GM12865 (cell line): ENCODE results near the gene RRAS.

Source experiments
- DNase-seq: peaks from one replicate; pipeline ENCODE4 v3.0.0; 2010; ENCODE audit warnings: low read depth
- H3K4me3 ChIP-seq: 2 replicates; pipeline ENCODE4 v1.5.1; 2011; ENCODE audit warnings: mild to moderate bottlenecking, low read depth, low read length, control low read depth
- CTCF ChIP-seq: IDR thresholded peaks from 2 replicates; pipeline ENCODE4 v1.5.1; 2011; ENCODE audit warnings: low read length, control low read depth, low read depth, inconsistent platforms; ENCODE audit not compliant: insufficient read depth; ENCODE audit errors: missing control alignments

RRAS gene

GRCh38 chr19:49599378-49600295 lies 40.3 kb downstream of the RRAS start:
- DNase-seq = no peak
- no peak for TF ChIP-seq CTCF
- H3K4me3 ChIP-seq = no peak overlapping the region

GRCh38 chr19:49597703-49597974 lies 42.3 kb downstream of the RRAS start:
- TF ChIP-seq CTCF = no peak
- H3K4me3 ChIP-seq = no peak overlapping the region
- DNase-seq = no peak

- H3K4me3 ChIP-seq = no peak overlapping the region
- no peak for DNase-seq
- TF ChIP-seq CTCF = no peak
These were observed 42.8 kb downstream of the RRAS start for GRCh38 chr19:49596954-49597702.

- DNase-seq = no peak
- no peak for TF ChIP-seq CTCF
- no peak overlapping the region for H3K4me3 ChIP-seq
These were observed 43.5 kb downstream of the RRAS start for GRCh38 chr19:49596407-49596806.

GRCh38 chr19:49595819-49596404 lies 44.0 kb downstream of the RRAS start:
- H3K4me3 ChIP-seq = no peak overlapping the region
- no peak for TF ChIP-seq CTCF
- DNase-seq = no peak

- no peak for DNase-seq
- no peak overlapping the region for H3K4me3 ChIP-seq
- no peak for TF ChIP-seq CTCF
These were observed 44.7 kb downstream of the RRAS start for GRCh38 chr19:49594993-49595818.
